SK-N-SH treated with all-trans-retinoic acid at 6 μM for 48 hours (cell line): Measurements from ENCODE around the gene S100Z.

Experiments
- ATAC-seq: fragments of 200-7000 bp; cut with Tn5 transposase; 3 replicates; pipeline ENCODE4 v1.9.1; 2020; ENCODE audit warnings: mild to moderate bottlenecking, moderate library complexity
- ARNTL ChIP-seq: fragments of 450-650 bp; formaldehyde crosslinking; IDR thresholded peaks from 2 replicates; pipeline ENCODE4 v1.5.0; 2020; ENCODE audit warnings: low read depth, mild to moderate bottlenecking, moderate library complexity, borderline replicate concordance
- BACH2 ChIP-seq: fragments of 250-450 bp; sonication (Bioruptor Pico); IDR thresholded peaks from 2 replicates; pipeline ENCODE4 v1.9.0; 2021; ENCODE audit warnings: mild to moderate bottlenecking, borderline replicate concordance
- CSDC2 ChIP-seq: fragments of 250-450 bp; sonication (Bioruptor Pico); IDR thresholded peaks from 2 replicates; pipeline ENCODE4 v1.5.0; 2020; ENCODE audit warnings: mild to moderate bottlenecking, moderate library complexity
- ESRRG ChIP-seq: fragments of 250-450 bp; sonication (Bioruptor Pico); IDR thresholded peaks from 2 replicates; pipeline ENCODE4 v1.6.1; 2021; ENCODE audit warnings: mild to moderate bottlenecking
- GLIS3 ChIP-seq: fragments of 250-450 bp; sonication (Bioruptor Pico); IDR thresholded peaks from 2 replicates; pipeline ENCODE4 v1.5.0; 2020; ENCODE audit warnings: mild to moderate bottlenecking, moderate library complexity
- ISL1 ChIP-seq: fragments of 250-450 bp; sonication (Bioruptor Pico); IDR thresholded peaks from 2 replicates; pipeline ENCODE4 v2.1.2; 2022; ENCODE audit warnings: mild to moderate bottlenecking, moderate library complexity
- OSR1 ChIP-seq: fragments of 250-450 bp; sonication (Bioruptor Pico); IDR thresholded peaks from 2 replicates; pipeline ENCODE4 v1.8.0; 2022; ENCODE audit warnings: moderate library complexity, mild to moderate bottlenecking, inconsistent platforms
- PPARA ChIP-seq: fragments of 250-450 bp; sonication (Bioruptor Pico); IDR thresholded peaks from 2 replicates; pipeline ENCODE4 v1.5.0; 2020; ENCODE audit warnings: mild to moderate bottlenecking, borderline replicate concordance
- RARB ChIP-seq: fragments of 250-450 bp; sonication (Bioruptor Pico); IDR thresholded peaks from 2 replicates; pipeline ENCODE4 v1.8.0; 2021; ENCODE audit warnings: mild to moderate bottlenecking, moderate library complexity
- SNAI2 ChIP-seq: fragments of 250-450 bp; sonication (Bioruptor Pico); IDR thresholded peaks from 2 replicates; pipeline ENCODE4 v1.5.0; 2020; ENCODE audit warnings: mild to moderate bottlenecking, moderate library complexity
- TCF4 ChIP-seq: fragments of 250-450 bp; sonication (Bioruptor Pico); IDR thresholded peaks from 2 replicates; pipeline ENCODE4 v1.8.0; 2021; ENCODE audit warnings: mild to moderate bottlenecking, moderate library complexity, borderline replicate concordance
- TOX ChIP-seq: fragments of 250-450 bp; sonication (Bioruptor Pico); IDR thresholded peaks from 2 replicates; pipeline ENCODE4 v1.8.0; 2021; ENCODE audit warnings: mild to moderate bottlenecking, moderate library complexity, borderline replicate concordance
- ZC3H10 ChIP-seq: fragments of 250-450 bp; sonication (Bioruptor Pico); IDR thresholded peaks from 2 replicates; pipeline ENCODE4 v1.5.1; 2021; ENCODE audit warnings: mild to moderate bottlenecking, moderate library complexity
- ZFP3 ChIP-seq: fragments of 250-450 bp; sonication (Bioruptor Pico); IDR thresholded peaks from 2 replicates; pipeline ENCODE4 v1.5.0; 2020; ENCODE audit warnings: mild to moderate bottlenecking, moderate library complexity
- ZFP30 ChIP-seq: fragments of 450-650 bp; formaldehyde crosslinking; IDR thresholded peaks from 2 replicates; pipeline ENCODE4 v1.5.0; 2022; ENCODE audit warnings: mild to moderate bottlenecking, moderate library complexity
- ZNF565 ChIP-seq: fragments of 450-650 bp; formaldehyde crosslinking; conservative IDR thresholded peaks from 2 replicates; pipeline ENCODE4 v1.5.0; 2020; ENCODE audit warnings: low read depth, mild to moderate bottlenecking, moderate library complexity
- ZNF70 ChIP-seq: fragments of 450-650 bp; formaldehyde crosslinking; IDR thresholded peaks from 2 replicates; pipeline ENCODE4 v1.5.0; 2020; ENCODE audit warnings: mild to moderate bottlenecking, moderate library complexity
- ZNF8 ChIP-seq: fragments of 450-650 bp; formaldehyde crosslinking; IDR thresholded peaks from 2 replicates; pipeline ENCODE4 v1.5.0; 2020; ENCODE audit warnings: mild to moderate bottlenecking, moderate library complexity
- TF ChIP-seq, protein P1 (sequence below): fragments of 250-450 bp; sonication (Bioruptor Pico); IDR thresholded peaks from 2 replicates; pipeline ENCODE4 v1.5.1; 2020; ENCODE audit warnings: low read depth, mild to moderate bottlenecking, moderate library complexity
- TF ChIP-seq, protein P2 (sequence below): fragments of 250-450 bp; sonication (Bioruptor Pico); IDR thresholded peaks from 2 replicates; pipeline ENCODE4 v1.5.0; 2020; ENCODE audit warnings: mild to moderate bottlenecking, moderate library complexity
- TF ChIP-seq, protein P3 (sequence below): fragments of 250-450 bp; sonication (Bioruptor Pico); IDR thresholded peaks from 2 replicates; pipeline ENCODE4 v1.8.0; 2021; ENCODE audit warnings: low read depth, mild to moderate bottlenecking, moderate library complexity, borderline replicate concordance
- TF ChIP-seq, protein P4 (sequence below): fragments of 250-450 bp; sonication (Bioruptor Pico); IDR thresholded peaks from 2 replicates; pipeline ENCODE4 v1.5.1; 2021; ENCODE audit warnings: mild to moderate bottlenecking, moderate library complexity
- TF ChIP-seq, protein P5 (sequence below): fragments of 250-450 bp; sonication (Bioruptor Pico); IDR thresholded peaks from 2 replicates; pipeline ENCODE4 v1.8.0; 2020; ENCODE audit warnings: mild to moderate bottlenecking, moderate library complexity, borderline replicate concordance

The S100Z gene

DNA sequence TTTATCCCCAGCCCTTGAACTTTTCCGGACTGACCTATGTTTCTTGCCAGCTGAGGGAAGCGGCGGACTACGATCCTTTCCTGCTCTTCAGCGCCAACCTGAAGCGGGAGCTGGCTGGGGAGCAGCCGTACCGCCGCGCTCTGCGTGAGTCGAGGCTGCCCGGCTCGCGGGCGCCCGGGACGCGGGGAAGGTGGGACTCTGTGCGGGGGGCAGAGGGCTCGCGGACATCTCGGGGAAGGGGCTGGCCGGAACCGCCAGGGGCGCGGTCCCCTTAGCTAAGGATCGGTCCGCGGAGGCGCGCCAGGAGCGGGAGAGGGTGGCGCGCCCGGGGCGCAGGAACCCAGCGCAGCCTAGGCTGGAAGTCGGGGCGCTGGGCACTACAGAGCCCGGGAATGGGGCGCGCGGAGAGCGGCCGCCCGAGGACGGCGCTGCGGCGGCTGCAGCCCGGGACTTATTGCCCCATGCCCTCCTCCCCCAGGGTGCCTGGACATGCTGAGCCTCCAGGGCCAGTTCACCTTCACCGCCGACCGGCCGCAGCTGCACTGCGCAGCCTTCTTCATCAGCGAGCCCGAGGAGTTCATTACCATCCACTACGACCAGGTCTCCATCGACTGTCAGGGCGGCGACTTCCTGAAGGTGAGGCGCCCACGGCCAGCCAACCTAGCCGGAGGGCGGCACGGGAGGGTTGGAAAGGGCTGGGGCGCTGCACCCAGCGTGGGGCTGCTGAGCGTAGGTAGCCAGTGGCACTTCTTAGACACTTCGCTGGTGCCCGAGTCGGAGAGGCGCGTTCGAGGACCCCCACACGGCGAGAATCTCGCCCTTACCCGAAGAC is 104.0 kb downstream of the S100Z start:
- ATAC-seq = peak; percentile 73
- no peak for TF ChIP-seq OSR1 (CRISPR knock-in tag)
- TF ChIP-seq ZFP3 (CRISPR knock-in tag) = no peak
- TF ChIP-seq, protein P1, sequence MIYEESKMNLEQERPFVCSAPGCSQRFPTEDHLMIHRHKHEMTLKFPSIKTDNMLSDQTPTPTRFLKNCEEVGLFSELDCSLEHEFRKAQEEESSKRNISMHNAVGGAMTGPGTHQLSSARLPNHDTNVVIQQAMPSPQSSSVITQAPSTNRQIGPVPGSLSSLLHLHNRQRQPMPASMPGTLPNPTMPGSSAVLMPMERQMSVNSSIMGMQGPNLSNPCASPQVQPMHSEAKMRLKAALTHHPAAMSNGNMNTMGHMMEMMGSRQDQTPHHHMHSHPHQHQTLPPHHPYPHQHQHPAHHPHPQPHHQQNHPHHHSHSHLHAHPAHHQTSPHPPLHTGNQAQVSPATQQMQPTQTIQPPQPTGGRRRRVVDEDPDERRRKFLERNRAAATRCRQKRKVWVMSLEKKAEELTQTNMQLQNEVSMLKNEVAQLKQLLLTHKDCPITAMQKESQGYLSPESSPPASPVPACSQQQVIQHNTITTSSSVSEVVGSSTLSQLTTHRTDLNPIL (CRISPR knock-in tag) = no peak
- no peak for TF ChIP-seq GLIS3 (CRISPR knock-in tag)
- TF ChIP-seq ZNF8 (CRISPR knock-in tag) = no peak
- no peak for TF ChIP-seq ZNF565 (CRISPR knock-in tag)
- TF ChIP-seq RARB (CRISPR knock-in tag) = no peak
- TF ChIP-seq, protein P2, sequence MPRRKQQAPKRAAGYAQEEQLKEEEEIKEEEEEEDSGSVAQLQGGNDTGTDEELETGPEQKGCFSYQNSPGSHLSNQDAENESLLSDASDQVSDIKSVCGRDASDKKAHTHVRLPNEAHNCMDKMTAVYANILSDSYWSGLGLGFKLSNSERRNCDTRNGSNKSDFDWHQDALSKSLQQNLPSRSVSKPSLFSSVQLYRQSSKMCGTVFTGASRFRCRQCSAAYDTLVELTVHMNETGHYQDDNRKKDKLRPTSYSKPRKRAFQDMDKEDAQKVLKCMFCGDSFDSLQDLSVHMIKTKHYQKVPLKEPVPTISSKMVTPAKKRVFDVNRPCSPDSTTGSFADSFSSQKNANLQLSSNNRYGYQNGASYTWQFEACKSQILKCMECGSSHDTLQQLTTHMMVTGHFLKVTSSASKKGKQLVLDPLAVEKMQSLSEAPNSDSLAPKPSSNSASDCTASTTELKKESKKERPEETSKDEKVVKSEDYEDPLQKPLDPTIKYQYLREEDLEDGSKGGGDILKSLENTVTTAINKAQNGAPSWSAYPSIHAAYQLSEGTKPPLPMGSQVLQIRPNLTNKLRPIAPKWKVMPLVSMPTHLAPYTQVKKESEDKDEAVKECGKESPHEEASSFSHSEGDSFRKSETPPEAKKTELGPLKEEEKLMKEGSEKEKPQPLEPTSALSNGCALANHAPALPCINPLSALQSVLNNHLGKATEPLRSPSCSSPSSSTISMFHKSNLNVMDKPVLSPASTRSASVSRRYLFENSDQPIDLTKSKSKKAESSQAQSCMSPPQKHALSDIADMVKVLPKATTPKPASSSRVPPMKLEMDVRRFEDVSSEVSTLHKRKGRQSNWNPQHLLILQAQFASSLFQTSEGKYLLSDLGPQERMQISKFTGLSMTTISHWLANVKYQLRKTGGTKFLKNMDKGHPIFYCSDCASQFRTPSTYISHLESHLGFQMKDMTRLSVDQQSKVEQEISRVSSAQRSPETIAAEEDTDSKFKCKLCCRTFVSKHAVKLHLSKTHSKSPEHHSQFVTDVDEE (CRISPR knock-in tag) = no peak
- no peak for TF ChIP-seq TOX (CRISPR knock-in tag)
- TF ChIP-seq ARNTL (CRISPR knock-in tag) = no peak
- no peak for TF ChIP-seq SNAI2 (CRISPR knock-in tag)
- TF ChIP-seq ZNF70 (CRISPR knock-in tag) = no peak
- no peak for TF ChIP-seq ZFP30 (CRISPR knock-in tag)
- TF ChIP-seq ESRRG (CRISPR knock-in tag) = no peak
- TF ChIP-seq ISL1 = no peak
- TF ChIP-seq, protein P3, sequence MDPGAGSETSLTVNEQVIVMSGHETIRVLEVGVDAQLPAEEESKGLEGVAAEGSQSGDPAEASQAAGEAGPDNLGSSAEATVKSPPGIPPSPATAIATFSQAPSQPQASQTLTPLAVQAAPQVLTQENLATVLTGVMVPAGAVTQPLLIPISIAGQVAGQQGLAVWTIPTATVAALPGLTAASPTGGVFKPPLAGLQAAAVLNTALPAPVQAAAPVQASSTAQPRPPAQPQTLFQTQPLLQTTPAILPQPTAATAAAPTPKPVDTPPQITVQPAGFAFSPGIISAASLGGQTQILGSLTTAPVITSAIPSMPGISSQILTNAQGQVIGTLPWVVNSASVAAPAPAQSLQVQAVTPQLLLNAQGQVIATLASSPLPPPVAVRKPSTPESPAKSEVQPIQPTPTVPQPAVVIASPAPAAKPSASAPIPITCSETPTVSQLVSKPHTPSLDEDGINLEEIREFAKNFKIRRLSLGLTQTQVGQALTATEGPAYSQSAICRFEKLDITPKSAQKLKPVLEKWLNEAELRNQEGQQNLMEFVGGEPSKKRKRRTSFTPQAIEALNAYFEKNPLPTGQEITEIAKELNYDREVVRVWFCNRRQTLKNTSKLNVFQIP = no peak
- TF ChIP-seq, protein P4, sequence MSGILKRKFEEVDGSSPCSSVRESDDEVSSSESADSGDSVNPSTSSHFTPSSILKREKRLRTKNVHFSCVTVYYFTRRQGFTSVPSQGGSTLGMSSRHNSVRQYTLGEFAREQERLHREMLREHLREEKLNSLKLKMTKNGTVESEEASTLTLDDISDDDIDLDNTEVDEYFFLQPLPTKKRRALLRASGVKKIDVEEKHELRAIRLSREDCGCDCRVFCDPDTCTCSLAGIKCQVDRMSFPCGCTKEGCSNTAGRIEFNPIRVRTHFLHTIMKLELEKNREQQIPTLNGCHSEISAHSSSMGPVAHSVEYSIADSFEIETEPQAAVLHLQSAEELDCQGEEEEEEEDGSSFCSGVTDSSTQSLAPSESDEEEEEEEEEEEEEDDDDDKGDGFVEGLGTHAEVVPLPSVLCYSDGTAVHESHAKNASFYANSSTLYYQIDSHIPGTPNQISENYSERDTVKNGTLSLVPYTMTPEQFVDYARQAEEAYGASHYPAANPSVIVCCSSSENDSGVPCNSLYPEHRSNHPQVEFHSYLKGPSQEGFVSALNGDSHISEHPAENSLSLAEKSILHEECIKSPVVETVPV (CRISPR knock-in tag) = no peak
- no peak for TF ChIP-seq BACH2 (CRISPR knock-in tag)
- no peak for TF ChIP-seq TCF4
- no peak for TF ChIP-seq CSDC2 (CRISPR knock-in tag)

DNA sequence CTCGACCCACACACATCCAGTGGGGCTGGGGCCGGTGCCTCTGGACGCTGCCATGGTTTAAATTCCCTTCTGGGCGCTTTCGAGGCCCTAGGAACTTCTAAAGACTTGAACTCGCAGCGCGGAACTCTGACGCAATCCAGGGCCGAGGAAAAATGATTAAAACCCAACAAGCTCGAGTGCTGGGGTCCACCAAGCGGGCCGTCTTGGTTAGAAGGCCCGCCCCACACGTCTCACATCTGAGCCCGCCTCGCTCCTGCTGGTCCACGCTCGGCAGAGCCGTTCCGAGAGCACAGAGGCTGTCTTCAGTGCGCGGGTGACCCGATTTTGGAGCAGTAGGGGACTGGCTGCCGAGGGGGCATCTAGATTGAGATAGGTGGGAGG is 104.6 kb downstream of the S100Z start:
- no peak for ATAC-seq
- TF ChIP-seq, protein P4 (CRISPR knock-in tag) = no peak
- TF ChIP-seq TOX (CRISPR knock-in tag) (no peak), ZNF8 (CRISPR knock-in tag) (no peak), ZNF70 (CRISPR knock-in tag) (no peak), ESRRG (CRISPR knock-in tag) (no peak), OSR1 (CRISPR knock-in tag) (no peak), ZC3H10 (CRISPR knock-in tag) (no peak), ARNTL (CRISPR knock-in tag) (no peak), PPARA (CRISPR knock-in tag) (no peak), RARB (CRISPR knock-in tag) (no peak), ZFP3 (CRISPR knock-in tag) (no peak), SNAI2 (CRISPR knock-in tag) (no peak), ZNF565 (CRISPR knock-in tag) (no peak), CSDC2 (CRISPR knock-in tag) (no peak), BACH2 (CRISPR knock-in tag) (no peak), TCF4 (no peak), ZFP30 (CRISPR knock-in tag) (no peak)
- TF ChIP-seq, protein P2 (CRISPR knock-in tag) = no peak
- TF ChIP-seq, protein P5, sequence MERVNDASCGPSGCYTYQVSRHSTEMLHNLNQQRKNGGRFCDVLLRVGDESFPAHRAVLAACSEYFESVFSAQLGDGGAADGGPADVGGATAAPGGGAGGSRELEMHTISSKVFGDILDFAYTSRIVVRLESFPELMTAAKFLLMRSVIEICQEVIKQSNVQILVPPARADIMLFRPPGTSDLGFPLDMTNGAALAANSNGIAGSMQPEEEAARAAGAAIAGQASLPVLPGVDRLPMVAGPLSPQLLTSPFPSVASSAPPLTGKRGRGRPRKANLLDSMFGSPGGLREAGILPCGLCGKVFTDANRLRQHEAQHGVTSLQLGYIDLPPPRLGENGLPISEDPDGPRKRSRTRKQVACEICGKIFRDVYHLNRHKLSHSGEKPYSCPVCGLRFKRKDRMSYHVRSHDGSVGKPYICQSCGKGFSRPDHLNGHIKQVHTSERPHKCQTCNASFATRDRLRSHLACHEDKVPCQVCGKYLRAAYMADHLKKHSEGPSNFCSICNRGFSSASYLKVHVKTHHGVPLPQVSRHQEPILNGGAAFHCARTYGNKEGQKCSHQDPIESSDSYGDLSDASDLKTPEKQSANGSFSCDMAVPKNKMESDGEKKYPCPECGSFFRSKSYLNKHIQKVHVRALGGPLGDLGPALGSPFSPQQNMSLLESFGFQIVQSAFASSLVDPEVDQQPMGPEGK (CRISPR knock-in tag) = no peak
